Muscle of back (tissue), 11 donors: ENCODE results near the gene HAGHL. TPM values are rescaled to one million over a fixed set of nuclear protein-coding genes. Genes with fewer than 3 reads are reported as not detected.
A peak's percentile ranks its signal among the peaks of the same experiment; 100 is the strongest.
"Not testable (repeated sequence)": the region's sequence is repeated elsewhere in the genome, so short reads cannot be mapped to it uniquely, and the experiment has no call there.

Experiments
- DNase-seq, 3 donors: peaks; one replicate each; pipeline versions ENCODE4 v3.0.0 to v3.0.0-alpha.2; 2013
- polyA plus RNA-seq, 10 donors: library from polyadenylated mRNA; unstranded; fragments of 120-200 nt; gene quantifications; one replicate each; pipeline ENCODE4 v1.2.1, GENCODE V29; 2013; ENCODE audit not compliant: insufficient read length in 10 of 10

HAGHL gene
- polyA plus RNA-seq, 10 donors, result 1.3 to 6.8 (median 2.0) TPM

GRCh38 chr16:732936-733335, 6.0 kb downstream of the HAGHL start:
- DNase-seq, result no peak

GRCh38 chr16:733382-734207, 6.7 kb downstream of the HAGHL start:
- no peak for DNase-seq

- no peak for DNase-seq
Observed at GRCh38 chr16:734208-734980, 7.5 kb downstream of the HAGHL start.

- no peak for DNase-seq
Observed at GRCh38 chr16:734981-735881, 8.3 kb downstream of the HAGHL start.

- DNase-seq, result no peak
Observed at GRCh38 chr16:735982-736453, 9.1 kb downstream of the HAGHL start.

GRCh38 chr16:736936-737481, 10.1 kb downstream of the HAGHL start:
- DNase-seq, result no peak

GRCh38 chr16:739560-740458, 12.9 kb downstream of the HAGHL start:
- DNase-seq, result no peak

GRCh38 chr16:740459-740763, 13.5 kb downstream of the HAGHL start:
- no peak for DNase-seq

- peak; percentile 86 to 95 (median 92) for DNase-seq
Observed at GRCh38 chr16:740764-741505, 14.0 kb downstream of the HAGHL start, which contains the start of gene CIAO3. TSS of gene CIAO3 (minus strand) at chr16:740997. CDS start at chr16:740985, 12 bp downstream.

GRCh38 chr16:741986-742629, 15.2 kb downstream of the HAGHL start:
- no peak for DNase-seq

- DNase-seq, result not testable (repeated sequence)
Observed at GRCh38 chr16:742894-743293, 16.0 kb downstream of the HAGHL start.

GRCh38 chr16:743794-744500, 17.0 kb downstream of the HAGHL start:
- no peak for DNase-seq

- DNase-seq, result no peak
Observed at GRCh38 chr16:745739-746138, 18.8 kb downstream of the HAGHL start.

GRCh38 chr16:746637-747036, 19.7 kb downstream of the HAGHL start:
- DNase-seq, result no peak

- no peak for DNase-seq
Observed at GRCh38 chr16:747978-748746, 21.3 kb downstream of the HAGHL start.

GRCh38 chr16:749010-749409, 22.1 kb downstream of the HAGHL start:
- no peak for DNase-seq

GRCh38 chr16:750485-750884, 23.6 kb downstream of the HAGHL start:
- no peak for DNase-seq
